ENCODE results near the gene ABHD16A.

DNA sequence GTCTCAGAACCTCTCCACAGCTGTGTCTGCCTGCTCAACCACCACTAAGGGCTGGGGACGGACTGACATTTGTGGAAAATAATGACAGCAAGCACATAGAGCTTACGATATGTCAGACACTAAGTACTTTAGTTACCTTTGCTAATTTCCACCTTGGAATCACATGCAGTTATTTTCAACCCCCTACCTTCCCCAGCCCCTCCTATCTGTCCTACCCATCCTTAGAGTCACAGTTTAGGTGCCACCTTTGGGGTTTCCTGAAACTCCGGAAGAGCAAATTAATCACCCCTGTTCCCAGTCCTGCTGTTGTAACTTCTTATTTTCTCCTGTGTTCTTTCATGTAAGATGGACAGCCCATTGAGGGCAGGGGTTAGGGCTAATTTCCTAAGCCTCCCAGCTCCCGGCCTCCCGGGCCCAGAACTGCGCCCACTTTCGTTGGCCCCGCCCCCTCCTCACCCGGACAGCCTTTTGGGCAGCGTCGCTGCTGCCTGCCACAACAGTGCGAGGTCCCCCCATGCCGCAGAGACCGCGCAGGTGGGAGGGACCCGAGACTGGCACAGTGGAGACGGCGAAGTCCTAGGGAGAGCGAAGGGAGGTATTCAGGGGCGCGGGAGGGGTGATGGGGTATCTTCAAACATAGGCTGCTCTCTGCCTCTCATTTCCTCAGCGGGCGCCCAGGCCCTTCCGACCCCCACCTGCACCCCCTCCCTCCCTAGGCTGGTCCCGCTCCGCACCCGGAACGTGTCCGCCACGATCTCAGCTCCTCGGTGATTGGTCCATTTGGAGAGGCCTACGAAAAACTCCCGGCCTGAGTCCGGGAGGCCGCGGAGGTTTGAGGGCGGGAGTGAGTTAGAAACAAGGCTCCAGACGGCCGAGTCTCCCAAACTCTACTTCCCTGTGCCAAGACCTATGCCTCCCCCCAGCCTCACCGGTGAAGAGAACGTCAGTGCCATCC is 24.9 kb upstream of the ABHD16A start:
- TF ChIP-seq, protein P1, sequence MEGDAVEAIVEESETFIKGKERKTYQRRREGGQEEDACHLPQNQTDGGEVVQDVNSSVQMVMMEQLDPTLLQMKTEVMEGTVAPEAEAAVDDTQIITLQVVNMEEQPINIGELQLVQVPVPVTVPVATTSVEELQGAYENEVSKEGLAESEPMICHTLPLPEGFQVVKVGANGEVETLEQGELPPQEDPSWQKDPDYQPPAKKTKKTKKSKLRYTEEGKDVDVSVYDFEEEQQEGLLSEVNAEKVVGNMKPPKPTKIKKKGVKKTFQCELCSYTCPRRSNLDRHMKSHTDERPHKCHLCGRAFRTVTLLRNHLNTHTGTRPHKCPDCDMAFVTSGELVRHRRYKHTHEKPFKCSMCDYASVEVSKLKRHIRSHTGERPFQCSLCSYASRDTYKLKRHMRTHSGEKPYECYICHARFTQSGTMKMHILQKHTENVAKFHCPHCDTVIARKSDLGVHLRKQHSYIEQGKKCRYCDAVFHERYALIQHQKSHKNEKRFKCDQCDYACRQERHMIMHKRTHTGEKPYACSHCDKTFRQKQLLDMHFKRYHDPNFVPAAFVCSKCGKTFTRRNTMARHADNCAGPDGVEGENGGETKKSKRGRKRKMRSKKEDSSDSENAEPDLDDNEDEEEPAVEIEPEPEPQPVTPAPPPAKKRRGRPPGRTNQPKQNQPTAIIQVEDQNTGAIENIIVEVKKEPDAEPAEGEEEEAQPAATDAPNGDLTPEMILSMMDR (IDR thresholded peaks at IDR 0.05; ENCODE audit: low read depth, low read length): no peak
- TF ChIP-seq POLR2A (IDR thresholded peaks at IDR 0.05; ENCODE audit: extremely low read depth, insufficient read length) (no peak), MYC (IDR thresholded peaks at IDR 0.05; ENCODE audit: low read depth, low read length) (no peak)
- TF ChIP-seq, protein P2, sequence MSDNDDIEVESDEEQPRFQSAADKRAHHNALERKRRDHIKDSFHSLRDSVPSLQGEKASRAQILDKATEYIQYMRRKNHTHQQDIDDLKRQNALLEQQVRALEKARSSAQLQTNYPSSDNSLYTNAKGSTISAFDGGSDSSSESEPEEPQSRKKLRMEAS (IDR thresholded peaks at IDR 0.05; ENCODE audit: low read depth, low read length): no peak
